H1 (cell line): Measurements from ENCODE around the gene SIPA1L3. TPM values are rescaled to one million over a fixed set of nuclear protein-coding genes. Genes with fewer than 3 reads are reported as not detected.

ENCODE experiments used
- BACH1 ChIP-seq: IDR thresholded peaks from 2 replicates; pipeline ENCODE4 v1.6.1; 2012; ENCODE audit warnings: low read length, improper control_type of control experiment
- polyA plus RNA-seq, 7 experiments: library from polyadenylated mRNA; depleted of rRNA in 3 of 7; stranded (reverse) in 5 of 7; unstranded in 2 of 7; fragments of >200 nt in 5 of 7; fragments of 200-250 nt in 2 of 7; gene quantifications; 1 replicate in 5 of 7; 2 replicates in 1 of 7; 4 replicates in 1 of 7; pipeline versions ENCODE4 v1.2.1 to v1.2.3, GENCODE V29; 2011 to 2013; ENCODE audit warnings: missing spikeins in 2 of 7, mixed read lengths in 2 of 7
- total RNA-seq: library from RNA; stranded (reverse); fragmentation: NEBNext Ultra II Directional; extraction: Animal tissue kit (Norgen Biotek cat#: 25700); gene quantifications from 2 replicates; pipeline ENCODE4 v1.2.1, GENCODE V29; 2021
- TF ChIP-seq, protein P1 (sequence below): fragments of 300-600 bp; sonication (generic); IDR thresholded peaks from 2 replicates; pipeline ENCODE4 v1.7.1; 2012; ENCODE audit warnings: low read length, moderate library complexity, mild to moderate bottlenecking, inconsistent platforms; ENCODE audit not compliant: insufficient replicate concordance
- TF ChIP-seq, protein P2 (sequence below): IDR thresholded peaks from 2 replicates; pipeline ENCODE4 v1.6.1; 2012; ENCODE audit warnings: inconsistent platforms

The SIPA1L3 gene
- total and polyA plus RNA-seq, 2 of the 8 experiments (the other 6 are each of a cell fraction or from before 2014, with no cell fraction given), result 15.0 to 54.9 TPM

DNA sequence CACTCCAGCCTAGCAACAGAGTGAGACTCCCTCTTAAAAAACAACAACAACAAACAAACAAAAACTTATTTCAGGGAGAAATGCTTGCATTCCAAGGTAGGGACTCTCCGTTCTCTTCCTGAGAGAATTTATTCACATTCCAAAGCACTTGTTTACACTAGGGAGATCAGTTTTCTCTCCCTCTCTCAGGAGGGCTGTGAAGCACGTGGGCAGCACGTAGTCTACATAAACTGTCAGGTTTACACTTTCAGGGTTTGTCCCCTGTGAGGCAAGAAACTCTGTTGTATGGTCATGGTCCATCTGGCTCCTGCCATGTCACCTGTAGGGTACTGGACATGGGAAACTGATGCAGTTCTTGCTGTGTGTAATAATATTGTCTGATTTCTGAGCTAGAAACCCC, 32.2 kb upstream of the SIPA1L3 start (continued):
- TF ChIP-seq, protein P1, sequence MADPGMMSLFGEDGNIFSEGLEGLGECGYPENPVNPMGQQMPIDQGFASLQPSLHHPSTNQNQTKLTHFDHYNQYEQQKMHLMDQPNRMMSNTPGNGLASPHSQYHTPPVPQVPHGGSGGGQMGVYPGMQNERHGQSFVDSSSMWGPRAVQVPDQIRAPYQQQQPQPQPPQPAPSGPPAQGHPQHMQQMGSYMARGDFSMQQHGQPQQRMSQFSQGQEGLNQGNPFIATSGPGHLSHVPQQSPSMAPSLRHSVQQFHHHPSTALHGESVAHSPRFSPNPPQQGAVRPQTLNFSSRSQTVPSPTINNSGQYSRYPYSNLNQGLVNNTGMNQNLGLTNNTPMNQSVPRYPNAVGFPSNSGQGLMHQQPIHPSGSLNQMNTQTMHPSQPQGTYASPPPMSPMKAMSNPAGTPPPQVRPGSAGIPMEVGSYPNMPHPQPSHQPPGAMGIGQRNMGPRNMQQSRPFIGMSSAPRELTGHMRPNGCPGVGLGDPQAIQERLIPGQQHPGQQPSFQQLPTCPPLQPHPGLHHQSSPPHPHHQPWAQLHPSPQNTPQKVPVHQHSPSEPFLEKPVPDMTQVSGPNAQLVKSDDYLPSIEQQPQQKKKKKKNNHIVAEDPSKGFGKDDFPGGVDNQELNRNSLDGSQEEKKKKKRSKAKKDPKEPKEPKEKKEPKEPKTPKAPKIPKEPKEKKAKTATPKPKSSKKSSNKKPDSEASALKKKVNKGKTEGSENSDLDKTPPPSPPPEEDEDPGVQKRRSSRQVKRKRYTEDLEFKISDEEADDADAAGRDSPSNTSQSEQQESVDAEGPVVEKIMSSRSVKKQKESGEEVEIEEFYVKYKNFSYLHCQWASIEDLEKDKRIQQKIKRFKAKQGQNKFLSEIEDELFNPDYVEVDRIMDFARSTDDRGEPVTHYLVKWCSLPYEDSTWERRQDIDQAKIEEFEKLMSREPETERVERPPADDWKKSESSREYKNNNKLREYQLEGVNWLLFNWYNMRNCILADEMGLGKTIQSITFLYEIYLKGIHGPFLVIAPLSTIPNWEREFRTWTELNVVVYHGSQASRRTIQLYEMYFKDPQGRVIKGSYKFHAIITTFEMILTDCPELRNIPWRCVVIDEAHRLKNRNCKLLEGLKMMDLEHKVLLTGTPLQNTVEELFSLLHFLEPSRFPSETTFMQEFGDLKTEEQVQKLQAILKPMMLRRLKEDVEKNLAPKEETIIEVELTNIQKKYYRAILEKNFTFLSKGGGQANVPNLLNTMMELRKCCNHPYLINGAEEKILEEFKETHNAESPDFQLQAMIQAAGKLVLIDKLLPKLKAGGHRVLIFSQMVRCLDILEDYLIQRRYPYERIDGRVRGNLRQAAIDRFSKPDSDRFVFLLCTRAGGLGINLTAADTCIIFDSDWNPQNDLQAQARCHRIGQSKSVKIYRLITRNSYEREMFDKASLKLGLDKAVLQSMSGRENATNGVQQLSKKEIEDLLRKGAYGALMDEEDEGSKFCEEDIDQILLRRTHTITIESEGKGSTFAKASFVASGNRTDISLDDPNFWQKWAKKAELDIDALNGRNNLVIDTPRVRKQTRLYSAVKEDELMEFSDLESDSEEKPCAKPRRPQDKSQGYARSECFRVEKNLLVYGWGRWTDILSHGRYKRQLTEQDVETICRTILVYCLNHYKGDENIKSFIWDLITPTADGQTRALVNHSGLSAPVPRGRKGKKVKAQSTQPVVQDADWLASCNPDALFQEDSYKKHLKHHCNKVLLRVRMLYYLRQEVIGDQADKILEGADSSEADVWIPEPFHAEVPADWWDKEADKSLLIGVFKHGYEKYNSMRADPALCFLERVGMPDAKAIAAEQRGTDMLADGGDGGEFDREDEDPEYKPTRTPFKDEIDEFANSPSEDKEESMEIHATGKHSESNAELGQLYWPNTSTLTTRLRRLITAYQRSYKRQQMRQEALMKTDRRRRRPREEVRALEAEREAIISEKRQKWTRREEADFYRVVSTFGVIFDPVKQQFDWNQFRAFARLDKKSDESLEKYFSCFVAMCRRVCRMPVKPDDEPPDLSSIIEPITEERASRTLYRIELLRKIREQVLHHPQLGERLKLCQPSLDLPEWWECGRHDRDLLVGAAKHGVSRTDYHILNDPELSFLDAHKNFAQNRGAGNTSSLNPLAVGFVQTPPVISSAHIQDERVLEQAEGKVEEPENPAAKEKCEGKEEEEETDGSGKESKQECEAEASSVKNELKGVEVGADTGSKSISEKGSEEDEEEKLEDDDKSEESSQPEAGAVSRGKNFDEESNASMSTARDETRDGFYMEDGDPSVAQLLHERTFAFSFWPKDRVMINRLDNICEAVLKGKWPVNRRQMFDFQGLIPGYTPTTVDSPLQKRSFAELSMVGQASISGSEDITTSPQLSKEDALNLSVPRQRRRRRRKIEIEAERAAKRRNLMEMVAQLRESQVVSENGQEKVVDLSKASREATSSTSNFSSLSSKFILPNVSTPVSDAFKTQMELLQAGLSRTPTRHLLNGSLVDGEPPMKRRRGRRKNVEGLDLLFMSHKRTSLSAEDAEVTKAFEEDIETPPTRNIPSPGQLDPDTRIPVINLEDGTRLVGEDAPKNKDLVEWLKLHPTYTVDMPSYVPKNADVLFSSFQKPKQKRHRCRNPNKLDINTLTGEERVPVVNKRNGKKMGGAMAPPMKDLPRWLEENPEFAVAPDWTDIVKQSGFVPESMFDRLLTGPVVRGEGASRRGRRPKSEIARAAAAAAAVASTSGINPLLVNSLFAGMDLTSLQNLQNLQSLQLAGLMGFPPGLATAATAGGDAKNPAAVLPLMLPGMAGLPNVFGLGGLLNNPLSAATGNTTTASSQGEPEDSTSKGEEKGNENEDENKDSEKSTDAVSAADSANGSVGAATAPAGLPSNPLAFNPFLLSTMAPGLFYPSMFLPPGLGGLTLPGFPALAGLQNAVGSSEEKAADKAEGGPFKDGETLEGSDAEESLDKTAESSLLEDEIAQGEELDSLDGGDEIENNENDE, result no peak
- TF ChIP-seq, protein P2, sequence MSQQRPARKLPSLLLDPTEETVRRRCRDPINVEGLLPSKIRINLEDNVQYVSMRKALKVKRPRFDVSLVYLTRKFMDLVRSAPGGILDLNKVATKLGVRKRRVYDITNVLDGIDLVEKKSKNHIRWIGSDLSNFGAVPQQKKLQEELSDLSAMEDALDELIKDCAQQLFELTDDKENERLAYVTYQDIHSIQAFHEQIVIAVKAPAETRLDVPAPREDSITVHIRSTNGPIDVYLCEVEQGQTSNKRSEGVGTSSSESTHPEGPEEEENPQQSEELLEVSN, result peak; percentile 76
- TF ChIP-seq BACH1, result no peak
